ENCODE measurements around the gene IFT88. TPM values are rescaled to one million over a fixed set of nuclear protein-coding genes. Genes with fewer than 3 reads are reported as not detected.

IFT88 gene
- total RNA-seq, 1 donor from 2014 or later: 17.3 TPM

- ChIA-PET CTCF (no interaction called here), POLR2A (no interaction called here)
- Mint-ChIP-seq H3K9me3 (no peaks in the 10 kb centered on the region), H3K27ac (no peak overlapping the region), H3K4me3 (no peak overlapping the region), H3K4me1 (no peaks in the 10 kb centered on the region), H3K27me3 (no peaks in the 10 kb centered on the region), H3K36me3 (ENCODE audit: low read depth) (peaks cover 11% of the 10 kb centered on the region)
- ATAC-seq (ENCODE audit: low read depth) (no peak), DNase-seq (no peak)
- intact Hi-C loops (cut with micrococcal nuclease): no loop called here
- TF ChIP-seq CTCF (IDR thresholded peaks at IDR 0.05): no peak
Measured at GRCh38 chr13:20682061-20682460, 115.1 kb downstream of the IFT88 start.

GRCh38 chr13:20684041-20684440 lies 117.1 kb downstream of the IFT88 start:
- Mint-ChIP-seq H3K4me1 (no peaks in the 10 kb centered on the region), H3K9me3 (no peaks in the 10 kb centered on the region), H3K27me3 (no peaks in the 10 kb centered on the region), H3K27ac (no peak overlapping the region), H3K36me3 (ENCODE audit: low read depth) (peaks cover 9% of the 10 kb centered on the region), H3K4me3 (no peak overlapping the region)
- POLR2A ChIA-PET: no interaction called here
- intact Hi-C loops (cut with micrococcal nuclease): no loop called here
- no peak for TF ChIP-seq CTCF (IDR thresholded peaks at IDR 0.05)
- no peak for ATAC-seq (ENCODE audit: low read depth)
- CTCF ChIA-PET: no interaction called here
- DNase-seq: no peak

GRCh38 chr13:20684546-20684945 lies 117.6 kb downstream of the IFT88 start:
- Mint-ChIP-seq H3K27ac (no peak overlapping the region), H3K27me3 (no peaks in the 10 kb centered on the region), H3K4me1 (no peaks in the 10 kb centered on the region), H3K9me3 (no peaks in the 10 kb centered on the region), H3K36me3 (ENCODE audit: low read depth) (peaks cover 9% of the 10 kb centered on the region), H3K4me3 (no peak overlapping the region)
- ChIA-PET POLR2A (no interaction called here), CTCF (no interaction called here)
- ATAC-seq (ENCODE audit: low read depth) (no peak), DNase-seq (no peak)
- intact Hi-C loops (cut with micrococcal nuclease): no loop called here
- no peak for TF ChIP-seq CTCF (IDR thresholded peaks at IDR 0.05)

GRCh38 chr13:20685092-20685491 lies 118.1 kb downstream of the IFT88 start:
- H3K4me1 Mint-ChIP-seq: no peaks in the 10 kb centered on the region
- ChIA-PET CTCF (no interaction called here), POLR2A (no interaction called here)
- no peak for TF ChIP-seq CTCF (IDR thresholded peaks at IDR 0.05)
- no peak for ATAC-seq (ENCODE audit: low read depth)
- DNase-seq: no peak
- H3K27ac Mint-ChIP-seq: no peak overlapping the region
- H3K36me3 Mint-ChIP-seq (ENCODE audit: low read depth): peaks cover 9% of the 10 kb centered on the region
- no peak overlapping the region for H3K4me3 Mint-ChIP-seq
- H3K27me3 Mint-ChIP-seq: no peaks in the 10 kb centered on the region
- H3K9me3 Mint-ChIP-seq: no peaks in the 10 kb centered on the region
- intact Hi-C loops (cut with micrococcal nuclease): no loop called here

GRCh38 chr13:20686167-20686566 lies 119.2 kb downstream of the IFT88 start:
- Mint-ChIP-seq H3K4me1 (no peaks in the 10 kb centered on the region), H3K36me3 (ENCODE audit: low read depth) (peaks cover 8% of the 10 kb centered on the region), H3K27me3 (no peaks in the 10 kb centered on the region), H3K4me3 (no peak overlapping the region), H3K27ac (no peak overlapping the region), H3K9me3 (no peaks in the 10 kb centered on the region)
- DNase-seq (no peak), ATAC-seq (ENCODE audit: low read depth) (no peak)
- intact Hi-C loops (cut with micrococcal nuclease): no loop called here
- CTCF ChIA-PET: no interaction called here
- POLR2A ChIA-PET: interaction anchor here (0.6 kb wide), 1 partner anchor 14 kb away, joined by 3 read pairs; no protein-coding TSS in a partner anchor
- TF ChIP-seq CTCF (IDR thresholded peaks at IDR 0.05): no peak
